Measurements from ENCODE around the gene SYDE2. TPM values are rescaled to one million over a fixed set of nuclear protein-coding genes. Genes with fewer than 3 reads are reported as not detected.
A peak's percentile ranks its signal among the peaks of the same experiment; 100 is the strongest.
"Not testable (repeated sequence)": the region's sequence is repeated elsewhere in the genome, so short reads cannot be mapped to it uniquely, and the experiment has no call there.

SYDE2 gene
- polyA plus RNA-seq, 10 donors: 2.2 to 8.2 (median 3.3) TPM

GRCh38 chr1:85174503-85174902, 26.3 kb downstream of the SYDE2 start:
- no peak for DNase-seq

DNA sequence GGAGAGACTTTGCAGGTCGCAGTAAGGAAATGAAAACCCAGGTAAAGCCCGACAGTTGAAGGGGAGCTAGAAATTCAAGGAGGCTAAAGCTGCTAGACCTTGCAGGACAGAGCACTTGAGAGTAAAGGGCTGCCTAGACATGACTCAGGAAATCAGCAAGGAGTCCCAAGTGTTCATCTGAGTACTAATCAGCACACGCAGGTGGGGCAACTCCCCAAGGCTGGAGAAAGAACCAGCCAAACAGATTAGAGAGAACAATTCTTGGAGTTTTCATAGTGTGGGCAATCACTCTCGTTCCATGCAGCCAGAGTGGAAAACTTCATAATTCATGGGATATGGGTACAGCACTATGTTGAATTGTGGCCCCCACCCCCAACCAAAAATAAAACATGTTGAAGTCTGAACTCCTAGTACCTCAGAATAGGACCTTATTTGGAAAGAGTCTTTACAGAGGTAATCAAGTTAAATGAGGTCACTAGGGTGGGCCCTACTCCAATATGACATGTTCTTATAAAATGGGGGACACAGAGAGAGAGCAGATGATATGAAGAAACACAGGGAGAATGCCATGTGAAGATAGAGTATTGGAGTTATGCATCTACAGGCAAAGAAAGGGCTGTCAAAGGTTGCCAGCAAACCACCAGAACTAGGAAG, 28.0 kb downstream of the SYDE2 start:
- no peak for DNase-seq

DNA sequence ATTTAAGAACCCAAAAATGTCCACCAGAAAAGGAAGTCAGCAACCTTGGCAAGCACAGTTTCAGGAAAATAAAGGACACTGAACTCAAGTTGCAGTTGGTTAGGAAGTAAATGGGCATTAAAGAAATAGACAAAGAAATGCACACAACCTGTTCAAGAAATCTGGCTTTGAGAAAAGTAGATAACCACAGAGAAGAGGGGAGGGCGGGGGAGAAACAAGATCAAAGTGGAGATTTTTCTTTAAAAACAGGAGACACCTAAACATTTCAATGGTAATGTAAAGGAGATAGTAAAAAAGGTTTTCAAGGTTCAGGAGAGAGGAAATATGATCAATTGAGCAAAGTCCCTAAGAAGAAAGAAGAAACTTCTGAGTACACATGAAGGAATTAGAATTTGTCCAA, 29.1 kb downstream of the SYDE2 start:
- DNase-seq: no peak

GRCh38 chr1:85168884-85169283, 31.9 kb downstream of the SYDE2 start:
- DNase-seq: no peak

- no peak for DNase-seq
Observed at GRCh38 chr1:85166351-85166750, 34.5 kb downstream of the SYDE2 start.

DNA sequence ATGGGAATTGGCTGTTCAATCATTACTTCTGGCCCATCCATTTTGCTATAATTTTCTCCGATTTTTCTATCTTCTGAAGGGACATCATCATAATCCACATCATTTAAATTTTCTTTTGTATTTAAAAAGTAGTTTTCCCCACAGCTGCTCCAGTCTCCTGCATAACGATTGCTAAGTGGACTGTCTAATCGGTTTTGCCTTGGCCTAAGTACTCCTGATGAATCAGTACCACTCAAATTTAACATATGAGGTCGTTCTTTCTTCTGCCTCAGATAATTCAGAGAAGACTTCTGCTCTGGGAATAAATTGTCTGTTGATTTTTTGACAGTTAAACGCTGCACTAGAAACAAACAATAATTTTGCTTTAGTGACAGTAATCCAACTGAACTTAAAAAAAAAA, 41.9 kb downstream of the SYDE2 start:
- DNase-seq: no peak

- DNase-seq: no peak
Observed at GRCh38 chr1:85157436-85157835, 43.4 kb downstream of the SYDE2 start.

- DNase-seq: no peak
Observed at GRCh38 chr1:85153149-85153891, 47.5 kb downstream of the SYDE2 start.

- DNase-seq: no peak
Observed at GRCh38 chr1:85151446-85151845, 49.4 kb downstream of the SYDE2 start.

DNA sequence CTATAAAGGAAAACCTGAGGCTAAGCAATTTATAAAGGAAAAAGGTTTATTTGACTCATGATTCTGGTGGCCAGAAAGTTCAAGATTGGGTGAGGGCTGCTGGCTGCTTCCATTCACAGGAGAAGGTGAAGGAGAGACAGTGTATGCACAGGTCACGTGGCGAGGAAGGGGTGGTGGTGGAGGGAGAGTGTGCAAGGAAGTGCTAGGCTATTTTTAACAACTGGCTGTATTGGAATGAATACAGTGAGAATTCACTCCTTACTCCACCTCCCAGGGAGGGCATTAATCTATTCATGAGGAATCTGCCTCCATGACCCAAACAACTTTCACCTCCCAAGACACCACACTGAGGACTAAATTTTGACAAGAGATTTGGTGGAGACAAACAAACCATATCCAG, 51.0 kb downstream of the SYDE2 start:
- DNase-seq: no peak

GRCh38 chr1:85148524-85149250, 52.1 kb downstream of the SYDE2 start:
- no peak for DNase-seq

GRCh38 chr1:85146972-85147359, 53.9 kb downstream of the SYDE2 start:
- peak in 1 of 3 donors; percentile 25 for DNase-seq

- DNase-seq: not testable (repeated sequence)
Observed at GRCh38 chr1:85146298-85146971, 54.4 kb downstream of the SYDE2 start.

DNA sequence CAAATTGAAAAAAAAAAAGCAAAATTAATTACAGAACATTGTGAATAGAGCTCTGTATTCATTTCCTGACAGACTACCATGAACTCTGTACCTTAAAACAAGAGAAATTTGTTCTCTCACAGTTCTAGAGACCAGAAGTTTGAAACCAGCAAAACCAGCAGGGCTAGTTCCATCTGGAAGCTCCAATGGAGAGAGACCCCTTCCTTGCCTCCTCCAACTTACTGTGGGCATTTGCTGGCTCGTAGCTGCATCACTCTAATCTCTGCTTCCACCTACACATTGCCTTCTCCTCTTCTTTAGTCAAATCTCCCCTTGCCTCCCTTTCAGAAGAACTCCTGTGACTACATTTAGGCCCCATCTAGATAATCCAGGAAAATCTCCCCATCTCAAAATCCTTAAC, 56.5 kb downstream of the SYDE2 start:
- DNase-seq: no peak

DNA sequence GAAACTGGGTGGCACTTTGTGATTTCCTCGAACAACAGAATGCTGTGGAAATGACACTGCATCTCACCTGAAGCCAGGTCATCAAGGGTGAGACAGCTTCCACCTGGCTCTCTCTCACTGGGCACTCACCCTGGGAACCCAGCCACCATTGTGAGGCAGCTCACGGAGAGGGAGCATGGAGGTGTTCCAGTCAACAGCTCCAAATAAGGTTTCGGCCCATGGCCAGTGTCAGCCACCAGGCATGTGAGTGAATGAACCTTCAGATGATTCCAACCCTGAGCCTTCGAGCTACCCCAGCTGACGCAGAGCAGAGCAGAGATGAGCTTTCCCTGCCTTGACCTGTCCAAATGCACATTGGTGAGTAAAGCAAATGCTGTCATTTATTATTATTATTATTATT, 58.1 kb downstream of the SYDE2 start:
- no peak for DNase-seq

DNA sequence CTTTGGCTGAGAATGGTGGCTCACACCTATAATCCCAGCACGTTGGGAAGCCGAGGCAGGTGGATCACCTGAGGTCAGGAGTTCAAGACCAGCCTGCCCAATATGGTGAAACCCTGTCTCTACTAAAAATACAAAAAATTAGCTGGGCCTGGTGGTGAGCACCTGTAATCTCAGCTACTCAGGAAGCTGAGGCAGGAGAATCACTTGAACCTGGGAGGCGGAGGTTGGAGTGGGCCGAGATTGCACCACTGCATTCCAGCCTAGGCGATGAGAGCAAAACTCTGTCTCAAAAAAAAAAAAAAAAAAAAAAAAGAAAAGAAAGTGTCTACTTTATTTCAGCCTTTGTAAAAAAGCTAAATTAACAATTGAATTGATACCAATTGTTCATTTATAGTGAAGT, 62.4 kb downstream of the SYDE2 start:
- not testable (repeated sequence) for DNase-seq

DNA sequence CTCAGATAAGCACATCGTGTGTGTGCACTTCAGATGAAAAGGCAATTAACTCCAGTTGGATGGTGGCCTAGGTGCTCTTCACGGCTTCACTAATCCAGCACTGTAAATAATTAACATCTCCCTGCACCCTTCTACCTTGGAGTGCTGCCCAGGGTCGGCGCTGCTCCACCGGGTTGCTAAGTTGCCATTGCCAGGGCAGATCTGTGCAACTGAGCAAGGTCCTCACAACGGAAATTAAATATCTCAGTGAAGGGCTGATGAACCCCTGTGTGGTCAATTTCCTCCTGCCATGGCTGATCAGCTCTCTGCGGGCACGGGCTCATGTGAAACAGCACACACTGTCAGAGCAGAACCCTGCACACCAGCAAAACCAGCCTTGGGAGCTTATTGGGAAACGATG, 63.2 kb downstream of the SYDE2 start:
- no peak for DNase-seq

DNA sequence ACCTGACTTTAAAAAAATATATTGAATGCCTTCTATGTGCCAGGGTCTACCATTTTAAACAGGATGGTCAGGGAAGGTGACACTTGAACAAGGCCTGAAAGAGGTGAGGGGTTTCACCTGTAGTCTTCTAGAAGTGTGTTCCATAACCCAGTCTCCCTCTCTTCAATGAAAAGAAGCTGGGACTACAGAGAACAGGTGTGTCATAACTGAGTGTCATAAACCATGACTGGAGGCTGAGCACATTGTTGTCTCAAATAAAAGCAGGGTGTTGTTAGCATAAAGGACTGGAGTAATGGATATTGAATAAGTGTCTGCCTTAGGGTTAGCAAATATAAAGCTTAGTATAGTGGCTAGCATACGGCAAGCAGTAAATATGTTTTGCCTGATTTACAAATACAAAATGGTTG, 65.4 kb downstream of the SYDE2 start:
- no peak for DNase-seq

DNA sequence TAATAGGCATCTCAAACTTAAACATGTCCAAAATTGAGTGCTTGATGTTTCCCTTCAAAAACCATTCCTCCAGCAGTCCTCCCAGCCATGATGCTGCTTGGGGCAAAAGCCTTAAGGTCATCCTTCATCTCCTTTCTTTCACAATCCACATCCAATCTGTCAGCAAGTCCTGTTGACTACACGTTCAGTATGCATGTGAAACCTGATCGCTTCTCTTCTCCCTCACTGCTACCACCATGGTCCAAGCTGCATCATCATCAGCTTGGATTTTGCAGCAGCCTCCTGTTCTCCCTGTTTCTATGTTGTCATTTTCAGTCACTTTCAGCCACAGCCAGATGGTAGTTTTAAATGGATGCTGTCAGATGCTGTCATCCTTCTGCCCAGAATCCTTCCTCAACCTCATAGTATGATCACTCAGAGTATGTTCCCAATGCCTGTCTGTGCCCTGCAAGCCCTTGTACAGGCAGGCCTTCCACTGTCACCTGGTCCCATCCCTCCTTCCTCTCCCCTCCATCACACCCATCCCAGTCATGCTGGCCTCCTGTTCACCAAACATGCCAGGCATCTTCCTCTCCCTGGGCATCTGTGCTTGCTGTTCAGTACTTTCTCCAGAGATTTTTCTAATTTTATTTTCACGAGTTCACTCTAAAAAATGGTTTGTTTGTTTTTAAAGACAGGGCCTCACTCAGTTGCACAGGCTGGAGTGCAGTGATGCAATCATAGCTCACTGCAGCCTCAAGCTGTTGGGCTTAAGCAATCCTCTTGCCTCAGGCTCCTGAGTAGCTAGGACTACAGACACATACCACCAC, 66.0 kb downstream of the SYDE2 start:
- DNase-seq: no peak

GRCh38 chr1:85133565-85134159, 67.2 kb downstream of the SYDE2 start:
- no peak for DNase-seq

- DNase-seq: no peak
Observed at GRCh38 chr1:85132078-85132720, 68.6 kb downstream of the SYDE2 start.
